Measurements from ENCODE around the gene BCLAF1.

GRCh38 chr6:136251394-136251793, 38.3 kb downstream of the BCLAF1 start:
- TF ChIP-seq POLR2A (IDR thresholded peaks at IDR 0.05; ENCODE audit: control extremely low read depth in 1 of 2, low read depth in 2 of 2, low read length in 2 of 2) (no peak), CTCF (IDR thresholded peaks at IDR 0.05; ENCODE audit: control extremely low read depth in 1 of 3, insufficient read depth in 1 of 3, low read depth in 1 of 3, low read length in 3 of 3) (no peak), TCF12 (IDR thresholded peaks at IDR 0.05; ENCODE audit: low read depth, low read length) (no peak), EGR1 (IDR thresholded peaks at IDR 0.05; ENCODE audit: borderline replicate concordance, low read depth, low read length) (no peak), YY1 (IDR thresholded peaks at IDR 0.05; ENCODE audit: low read depth, low read length) (no peak), CTBP2 (IDR thresholded peaks at IDR 0.05; ENCODE audit: borderline replicate concordance, insufficient read depth, insufficient read length, low read length) (no peak), SRF (IDR thresholded peaks at IDR 0.05; ENCODE audit: low read depth, low read length) (no peak), MAFK (IDR thresholded peaks at IDR 0.05; ENCODE audit: low read depth, low read length) (no peak)

Data from H1 (cell line).